GM21737 (cell line): ENCODE data around the gene NADK.

ENCODE experiments used
- ATAC-seq: cut with Tn5 transposase; IDR thresholded peaks from one replicate; pipeline ENCODE4 v1.9.1; 2021; ENCODE audit warnings: mild to moderate bottlenecking, moderate library complexity; ENCODE audit not compliant: unreplicated experiment

The NADK gene

GRCh38 chr1:1788136-1788535, 9.9 kb upstream of the NADK start:
- no peak for ATAC-seq

DNA sequence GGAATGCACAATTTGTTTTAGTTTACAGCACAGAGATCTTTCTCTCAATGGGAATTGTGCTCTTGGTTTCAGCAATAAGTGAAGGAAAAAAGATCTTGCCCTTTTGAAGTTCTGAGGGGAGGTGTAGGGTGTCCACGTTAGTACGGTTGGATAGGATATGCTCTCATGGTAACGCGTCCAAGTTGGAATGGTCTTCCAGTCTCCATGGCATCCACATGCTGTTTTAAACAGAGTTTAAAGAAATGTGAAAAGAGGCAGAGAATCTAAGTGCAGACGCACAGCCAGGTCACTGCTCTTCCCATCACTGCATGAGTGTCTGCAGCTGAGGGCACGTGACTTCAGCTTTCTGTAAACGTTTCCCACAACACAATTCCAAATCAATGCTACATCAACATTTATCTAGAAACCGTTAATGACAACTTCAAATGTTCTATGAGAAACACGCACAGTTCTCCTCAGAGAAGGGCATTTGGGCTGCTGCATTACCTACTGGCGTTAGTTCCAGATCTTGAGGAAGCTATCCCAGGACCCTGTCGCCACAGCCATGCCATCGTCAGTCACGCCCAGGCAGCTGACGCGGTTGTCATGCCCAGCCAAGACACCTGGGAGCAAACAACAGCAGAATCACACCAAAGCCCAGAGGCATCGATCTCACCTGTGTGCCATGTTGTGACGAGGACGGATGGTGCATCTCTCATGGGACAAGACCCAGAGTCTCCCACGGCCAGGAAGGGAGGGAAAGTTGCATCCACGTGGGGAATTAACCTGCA, 8.8 kb upstream of the NADK start:
- ATAC-seq: no peak

DNA sequence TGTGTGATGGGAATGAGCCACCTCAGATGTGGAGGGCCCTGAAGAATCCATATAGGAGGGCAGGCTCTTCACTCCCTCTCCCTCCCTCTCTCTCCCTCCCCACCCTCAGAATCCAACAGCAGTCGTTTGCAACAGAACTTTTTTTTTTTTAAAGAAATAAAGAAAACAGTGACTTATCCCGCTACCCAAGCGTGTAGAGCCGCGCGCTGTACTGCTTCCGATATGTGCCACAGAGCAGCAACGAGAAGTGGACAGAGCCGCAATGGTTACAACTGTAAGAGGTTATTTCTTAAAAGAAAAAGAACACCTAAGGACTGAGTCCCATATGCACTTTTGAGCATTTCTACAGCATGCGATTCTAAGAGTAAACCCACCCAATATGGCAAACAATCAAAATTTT, 7.4 kb upstream of the NADK start:
- no peak for ATAC-seq

GRCh38 chr1:1784933-1785332, 6.7 kb upstream of the NADK start:
- no peak for ATAC-seq

GRCh38 chr1:1783320-1783719, 5.0 kb upstream of the NADK start:
- no peak for ATAC-seq

GRCh38 chr1:1782399-1783221, 4.3 kb upstream of the NADK start:
- ATAC-seq: no peak

DNA sequence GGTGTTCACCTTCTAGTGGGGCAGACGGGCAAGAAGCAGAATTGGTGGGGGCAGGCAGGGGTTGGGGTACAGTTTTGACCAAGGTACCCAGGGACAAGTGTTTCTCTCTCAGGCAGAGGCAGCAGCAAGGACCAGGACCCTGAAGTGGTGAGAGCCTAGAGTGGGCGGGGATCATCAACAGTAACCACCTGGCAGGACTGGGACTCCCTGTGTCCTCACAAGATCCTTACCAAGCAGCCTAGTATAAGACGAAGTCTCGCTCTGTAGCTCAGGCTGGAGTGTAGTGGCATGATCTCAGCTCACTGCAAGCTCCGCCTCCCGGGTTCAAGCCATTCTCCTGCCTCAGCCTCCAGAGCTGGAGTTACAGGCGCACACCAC, 3.2 kb upstream of the NADK start:
- ATAC-seq: no peak

- no peak for ATAC-seq
Observed at GRCh38 chr1:1780598-1781525, 2.6 kb upstream of the NADK start.

GRCh38 chr1:1779691-1780597, 1.7 kb upstream of the NADK start:
- ATAC-seq: peak; percentile 31

DNA sequence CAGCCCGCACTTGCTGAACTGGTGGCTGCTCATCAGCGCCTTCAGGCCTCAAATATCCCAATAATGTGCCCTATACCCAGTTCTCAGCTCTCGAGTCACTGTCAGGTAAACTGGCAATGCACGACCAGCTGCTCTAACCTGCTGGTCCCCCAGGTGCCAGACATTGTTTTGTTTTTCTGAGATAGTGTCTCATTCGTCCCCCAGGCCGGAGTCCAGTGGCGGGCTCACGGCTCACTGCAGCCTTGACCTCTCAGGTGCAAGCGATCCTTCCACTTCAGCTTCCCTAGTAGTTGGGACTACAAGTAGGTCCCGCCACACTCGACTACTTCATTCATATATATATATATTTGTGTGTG, 1.0 kb upstream of the NADK start:
- no peak for ATAC-seq

DNA sequence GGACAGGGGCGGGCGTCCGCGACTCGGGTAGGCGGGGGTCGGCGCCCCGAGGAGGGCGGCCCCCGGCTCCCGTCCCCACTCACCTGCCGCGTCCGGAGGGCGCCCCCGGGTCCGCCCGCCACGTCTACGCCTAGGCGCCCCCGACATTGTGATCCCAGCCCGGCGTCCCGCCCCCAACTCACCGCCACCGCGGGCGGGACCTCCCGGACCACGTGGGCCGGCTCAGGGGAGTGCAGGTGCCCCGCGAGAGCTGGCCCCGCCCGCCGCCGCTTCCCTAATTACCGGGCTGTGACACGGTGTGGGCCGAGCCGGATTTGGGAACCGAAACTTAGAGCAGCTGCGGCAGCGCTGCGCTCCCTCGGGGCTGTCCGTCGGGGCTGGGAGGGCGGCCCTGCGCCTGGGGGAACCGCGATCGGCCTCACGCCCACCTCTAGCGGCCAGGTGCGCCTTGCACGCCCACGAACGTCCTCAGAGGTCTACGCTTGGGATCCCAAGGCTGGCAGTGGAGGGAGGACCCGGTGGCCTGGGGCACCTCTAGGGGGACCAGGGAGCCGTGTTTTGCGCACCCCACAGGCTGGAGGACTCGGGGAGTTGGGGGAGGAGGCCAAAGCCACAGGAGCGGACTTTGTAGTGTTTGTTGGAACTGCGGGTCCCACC, 521 bp upstream of the NADK start:
- ATAC-seq: peak; percentile 57

- no peak for ATAC-seq
Observed at GRCh38 chr1:1777583-1777899, 729 bp downstream of the NADK start.

DNA sequence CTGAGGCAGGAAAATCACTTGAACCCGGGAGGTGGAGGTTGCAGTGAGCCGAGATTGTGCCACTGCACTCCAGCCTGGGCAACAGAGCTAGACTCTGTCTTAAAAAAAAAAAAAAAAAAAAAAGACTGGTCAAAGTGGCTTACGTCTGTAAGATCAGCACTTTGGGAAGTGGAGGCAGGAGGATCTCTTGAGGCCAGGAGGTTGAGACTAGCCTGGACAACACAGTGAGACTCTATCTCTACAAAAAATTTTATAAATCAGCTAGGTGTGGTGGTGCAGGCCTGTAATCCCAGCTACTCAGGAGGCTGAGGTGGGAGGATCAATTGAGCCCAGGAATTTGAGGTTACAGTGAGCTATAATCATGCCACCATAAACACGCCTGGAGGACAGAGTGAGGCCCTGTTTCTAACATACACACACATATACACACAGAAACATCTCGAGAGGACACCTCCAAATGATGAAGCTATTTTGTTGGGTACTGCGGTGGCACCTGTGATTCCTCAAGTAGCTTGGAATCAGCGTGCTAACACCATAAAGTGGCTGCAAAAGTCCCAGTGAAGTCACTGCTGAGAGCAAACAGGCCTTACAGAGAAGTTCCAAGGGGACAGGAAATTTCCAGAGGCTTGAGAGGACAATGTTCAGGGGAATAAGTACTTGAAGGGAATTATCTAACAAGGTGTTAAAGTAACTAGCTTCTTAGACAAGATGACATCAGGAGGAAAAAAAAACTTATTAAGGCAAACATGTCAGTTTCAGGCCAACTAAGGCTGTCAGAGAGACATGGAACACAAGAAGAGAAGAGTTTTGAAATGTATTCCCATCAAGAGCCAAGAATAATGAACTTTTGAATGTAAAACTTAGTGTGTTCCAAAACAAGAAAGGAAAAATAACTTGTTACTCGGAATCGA, 1.3 kb downstream of the NADK start:
- ATAC-seq: no peak

DNA sequence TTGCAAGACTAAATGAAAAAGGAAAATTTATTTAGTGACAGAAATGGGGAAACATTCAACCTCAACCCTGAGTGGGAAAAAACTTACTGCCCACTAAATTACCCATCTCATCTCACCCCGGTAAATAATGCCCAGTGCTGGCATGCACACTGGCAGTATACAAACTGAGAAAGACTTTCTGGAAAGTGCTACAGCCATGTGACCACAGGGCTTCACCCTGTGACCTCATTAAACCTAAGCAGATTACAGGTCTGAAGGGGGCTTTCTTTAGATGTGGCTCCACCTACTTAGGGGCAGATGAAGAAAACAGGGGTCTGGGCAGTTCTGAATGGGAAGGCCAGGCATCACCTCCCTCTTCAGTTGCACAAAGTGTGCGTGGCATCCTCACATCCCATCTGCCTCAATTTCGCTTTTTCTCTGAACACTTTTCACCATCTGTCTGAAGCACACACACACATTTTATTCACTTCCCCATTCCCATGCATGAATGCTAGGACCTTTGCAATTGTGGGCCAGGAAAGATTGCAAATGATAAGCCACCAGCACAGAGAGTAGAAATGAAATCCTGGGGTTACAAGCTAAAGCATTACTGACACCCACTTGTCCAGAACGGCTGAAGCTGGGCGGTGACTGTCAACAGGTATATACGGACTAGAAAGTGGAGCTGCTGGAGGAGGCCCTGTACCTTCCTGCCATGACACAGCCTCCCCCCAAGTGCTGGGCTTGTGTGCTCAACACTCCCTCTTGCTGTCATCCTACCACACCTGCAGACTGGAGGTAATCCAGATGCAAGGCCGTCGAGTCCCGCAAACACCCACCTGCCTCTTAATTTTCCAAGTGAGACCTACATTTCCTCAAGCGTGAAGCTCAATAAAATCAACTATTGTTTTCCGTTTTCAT, 2.7 kb downstream of the NADK start:
- ATAC-seq: no peak

DNA sequence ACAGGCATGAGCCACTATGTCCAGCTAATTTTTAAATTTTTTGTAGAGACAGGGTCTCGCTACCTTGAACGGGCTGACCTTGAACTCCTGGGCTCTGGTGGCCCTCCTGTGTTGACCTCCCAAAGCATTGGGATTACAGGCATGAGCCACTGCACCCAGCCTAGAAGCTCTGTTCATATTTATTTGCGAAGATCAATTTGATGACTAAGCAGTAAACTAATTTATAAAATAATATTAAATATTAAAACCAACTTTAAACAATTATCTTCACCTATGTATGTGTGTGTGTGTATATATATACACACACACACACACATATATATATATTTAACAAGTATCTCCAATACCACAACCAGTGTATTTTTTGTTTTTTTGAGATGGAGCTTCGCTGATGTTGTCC, 4.4 kb downstream of the NADK start:
- no peak for ATAC-seq

DNA sequence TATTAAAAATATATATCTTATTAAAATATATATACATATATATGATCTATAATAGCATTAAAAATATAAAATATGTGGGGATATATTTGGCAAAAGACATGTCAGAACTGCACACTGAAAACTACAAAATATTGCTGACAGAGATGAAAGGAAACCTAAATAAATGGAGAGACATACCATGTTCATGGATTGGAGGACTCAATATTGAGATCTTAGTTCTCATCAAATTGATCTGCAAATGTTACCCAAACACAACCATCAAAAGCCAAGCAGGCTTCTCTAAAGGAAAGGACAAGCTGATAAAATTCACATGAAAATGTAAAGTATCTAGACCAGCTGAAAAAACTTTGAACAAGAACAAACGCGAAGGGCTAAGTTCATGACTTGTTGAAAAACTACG, 7.2 kb downstream of the NADK start:
- no peak for ATAC-seq

DNA sequence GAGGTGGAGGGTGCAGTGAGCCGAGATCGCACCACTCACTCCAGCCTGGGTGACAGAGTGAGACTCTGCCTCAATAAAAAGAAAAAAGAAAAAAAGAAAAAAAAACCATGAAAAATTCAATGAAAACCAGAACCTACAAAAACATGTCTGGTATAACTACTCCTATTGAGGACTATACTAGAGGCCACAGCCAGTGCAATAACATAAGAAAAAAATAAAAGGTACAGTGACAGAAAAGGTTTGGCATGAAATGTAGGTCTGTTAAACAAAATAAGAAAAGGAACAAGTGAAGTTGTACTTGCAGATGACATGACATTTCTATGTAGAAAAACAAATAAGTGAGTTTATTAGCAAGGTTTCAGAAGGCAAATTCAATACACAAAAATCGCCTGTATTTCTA, 8.2 kb downstream of the NADK start:
- ATAC-seq: no peak
